RWPE2 (cell line): ENCODE measurements around the gene MIEN1.

Experiments
- ATAC-seq: fragments of 200-7000 bp; cut with Tn5 transposase; 3 replicates; pipeline ENCODE4 v1.9.1; 2021; ENCODE audit warnings: low read depth
- DNase-seq: peaks from one replicate; pipeline ENCODE4 v3.0.0-alpha.2; 2020; ENCODE audit warnings: low spot score
- H3K27ac ChIP-seq: fragments of 450-650 bp; 2 replicates; pipeline ENCODE4 v1.5.1; 2017; ENCODE audit warnings: mild to moderate bottlenecking; ENCODE audit not compliant: poor library complexity, severe bottlenecking
- H3K27me3 ChIP-seq: fragments of 250-450 bp; sonication (Bioruptor Pico); 2 replicates; pipeline ENCODE4 v1.5.1; 2021; ENCODE audit warnings: mild to moderate bottlenecking, moderate library complexity; ENCODE audit not compliant: insufficient read depth, poor library complexity, severe bottlenecking
- H3K36me3 ChIP-seq: fragments of 250-450 bp; sonication (Bioruptor Pico); 2 replicates; pipeline ENCODE4 v1.5.1; 2020; ENCODE audit warnings: low read depth, mild to moderate bottlenecking, moderate library complexity
- H3K4me1 ChIP-seq: fragments of 250-450 bp; sonication (Bioruptor Pico); 2 replicates; pipeline ENCODE4 v1.5.1; 2021; ENCODE audit warnings: mild to moderate bottlenecking, moderate library complexity; ENCODE audit not compliant: insufficient read depth, poor library complexity, severe bottlenecking
- H3K4me3 ChIP-seq: fragments of 250-450 bp; sonication (Bioruptor Pico); 2 replicates; pipeline ENCODE4 v1.5.1; 2021; ENCODE audit warnings: mild to moderate bottlenecking, moderate library complexity; ENCODE audit not compliant: severe bottlenecking
- H3K9me3 ChIP-seq: fragments of 250-450 bp; sonication (Bioruptor Pico); 2 replicates; pipeline ENCODE4 v1.5.1; 2021; ENCODE audit warnings: mild to moderate bottlenecking, moderate library complexity; ENCODE audit not compliant: severe bottlenecking
- CTCF ChIP-seq: fragments of 450-650 bp; IDR thresholded peaks from one replicate; pipeline ENCODE4 v1.5.1; 2017; ENCODE audit warnings: mild to moderate bottlenecking, moderate library complexity; ENCODE audit not compliant: poor library complexity, severe bottlenecking

The MIEN1 gene

GRCh38 chr17:39740357-39741111 lies 10.2 kb upstream of the MIEN1 start:
- no peak for TF ChIP-seq CTCF
- Histone ChIP-seq H3K36me3 (peaks cover 31% of the 10 kb centered on the region), H3K27ac (peak overlapping the region; percentile 91), H3K4me3 (peak overlapping the region; percentile 44), H3K4me1 (peaks cover 10% of the 10 kb centered on the region), H3K27me3 (no peaks in the 10 kb centered on the region), H3K9me3 (no peaks in the 10 kb centered on the region)
- DNase-seq: peak; percentile 93
- peak; percentile 66 for ATAC-seq

- H3K9me3 ChIP-seq: no peaks in the 10 kb centered on the region
- H3K27me3 ChIP-seq: no peaks in the 10 kb centered on the region
- peak; percentile 11; the same call in 1 of the 3 replicates for ATAC-seq
- peaks cover 26% of the 10 kb centered on the region for H3K36me3 ChIP-seq
- peaks cover 10% of the 10 kb centered on the region for H3K4me1 ChIP-seq
- peak overlapping the region; percentile 44 for H3K4me3 ChIP-seq
- no peak for DNase-seq
- TF ChIP-seq CTCF: no peak
- H3K27ac ChIP-seq: peak overlapping the region; percentile 91
Observed at GRCh38 chr17:39739885-39740356, 9.6 kb upstream of the MIEN1 start.

- DNase-seq: peak; percentile 87
- Histone ChIP-seq H3K4me1 (peaks cover 10% of the 10 kb centered on the region), H3K27me3 (no peaks in the 10 kb centered on the region), H3K9me3 (no peaks in the 10 kb centered on the region), H3K36me3 (peaks cover 19% of the 10 kb centered on the region), H3K4me3 (peak overlapping the region; percentile 44), H3K27ac (peak overlapping the region; percentile 91)
- ATAC-seq: peak; percentile 48
- TF ChIP-seq CTCF: no peak
Observed at GRCh38 chr17:39738983-39739884, 8.9 kb upstream of the MIEN1 start.

GRCh38 chr17:39738568-39738901 lies 8.2 kb upstream of the MIEN1 start:
- Histone ChIP-seq H3K27me3 (no peaks in the 10 kb centered on the region), H3K4me1 (peaks cover 10% of the 10 kb centered on the region), H3K36me3 (peaks cover 15% of the 10 kb centered on the region), H3K9me3 (no peaks in the 10 kb centered on the region), H3K4me3 (peak overlapping the region; percentile 44), H3K27ac (peak overlapping the region; percentile 91)
- DNase-seq (no peak), ATAC-seq (peak; percentile 20)
- no peak for TF ChIP-seq CTCF
